ENCODE results near the gene PTPRC.
A peak's percentile ranks its signal among the peaks of the same experiment; 100 is the strongest.

PTPRC gene

GRCh38 chr1:198701250-198701649 lies 62.4 kb downstream of the PTPRC start:
- no peak for DNase-seq (ENCODE audit: low read depth)

DNA sequence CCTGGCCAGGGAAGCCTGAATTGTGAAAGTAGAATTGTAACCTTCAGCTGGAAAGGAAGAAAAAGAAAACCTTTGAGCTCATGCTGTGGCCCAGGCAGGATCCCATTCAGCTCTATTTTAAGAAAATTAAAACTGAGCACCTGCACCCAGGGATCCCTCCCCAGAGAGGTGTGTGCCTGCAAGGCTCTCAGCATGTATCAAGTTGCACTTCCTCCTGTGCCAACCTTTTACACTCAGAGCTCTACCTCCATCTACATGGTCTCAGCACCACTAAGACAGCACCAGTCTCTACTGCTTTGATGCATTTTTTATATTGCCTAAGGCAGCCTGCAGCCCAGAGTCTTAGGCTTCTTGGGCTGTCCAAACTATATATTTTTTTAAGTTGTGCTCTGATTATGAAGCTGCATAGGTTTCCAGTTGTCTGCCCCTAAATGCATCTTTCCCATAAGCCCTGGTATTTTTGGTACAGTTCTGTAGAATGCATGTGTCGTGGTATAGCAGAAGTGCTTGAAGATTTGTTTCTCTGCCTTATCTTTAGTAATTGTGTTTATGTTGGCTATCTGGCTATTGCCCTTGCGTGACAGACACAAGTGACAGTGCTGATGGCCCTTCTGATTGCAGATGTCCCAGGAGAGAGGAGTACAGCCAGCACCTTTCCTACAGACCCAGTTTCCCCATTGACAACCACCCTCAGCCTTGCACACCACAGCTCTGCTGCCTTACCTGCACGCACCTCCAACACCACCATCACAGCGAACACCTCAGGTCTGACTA lies 63.1 kb downstream of the PTPRC start:
- no peak for DNase-seq (ENCODE audit: low read depth)

- no peak for DNase-seq (ENCODE audit: low read depth)
Measured at GRCh38 chr1:198708761-198709525, 70.1 kb downstream of the PTPRC start.

DNA sequence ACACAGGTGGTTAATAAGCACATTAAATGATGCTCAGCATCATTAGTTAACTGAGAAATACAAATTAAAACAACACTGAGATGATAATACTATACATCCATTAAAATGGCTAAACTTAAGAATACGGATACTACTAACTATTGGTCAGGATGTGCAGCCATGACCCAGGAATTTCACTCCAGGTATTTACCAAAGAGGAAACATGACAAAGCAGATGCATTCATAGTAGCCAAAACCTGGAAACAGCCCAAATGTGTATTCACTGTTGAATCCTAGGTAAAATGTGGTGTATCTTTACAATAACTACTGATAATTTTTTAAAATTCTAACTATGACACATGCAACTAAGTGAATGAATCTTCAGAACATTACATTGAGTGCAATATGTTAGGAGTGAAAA lies 73.0 kb downstream of the PTPRC start:
- no peak for DNase-seq (ENCODE audit: low read depth)

- peak; percentile 44 for DNase-seq (ENCODE audit: low read depth)
Measured at GRCh38 chr1:198713081-198713480, 74.2 kb downstream of the PTPRC start.

- DNase-seq (ENCODE audit: low read depth): no peak
Measured at GRCh38 chr1:198714271-198714670, 75.4 kb downstream of the PTPRC start.

DNA sequence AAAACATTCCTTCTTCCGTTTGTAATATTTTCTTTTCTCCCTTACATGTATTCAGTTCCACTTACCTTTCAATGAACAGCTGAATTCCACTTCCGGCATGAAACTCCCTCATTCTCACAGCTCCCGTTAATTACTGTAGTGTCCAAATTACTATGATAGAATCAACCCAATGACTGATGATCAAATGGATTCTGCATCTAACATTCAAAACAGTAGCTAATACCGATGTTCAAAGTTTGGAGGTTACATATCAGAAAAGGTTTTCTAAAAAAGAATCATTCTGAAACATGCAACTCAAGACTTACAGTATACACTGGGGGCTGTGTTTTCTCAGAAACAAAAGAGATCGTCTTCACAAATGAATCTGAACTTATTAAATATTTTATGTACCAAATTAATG lies 77.2 kb downstream of the PTPRC start:
- DNase-seq (ENCODE audit: low read depth): no peak

GRCh38 chr1:198717510-198717909 lies 78.7 kb downstream of the PTPRC start:
- no peak for DNase-seq (ENCODE audit: low read depth)

DNA sequence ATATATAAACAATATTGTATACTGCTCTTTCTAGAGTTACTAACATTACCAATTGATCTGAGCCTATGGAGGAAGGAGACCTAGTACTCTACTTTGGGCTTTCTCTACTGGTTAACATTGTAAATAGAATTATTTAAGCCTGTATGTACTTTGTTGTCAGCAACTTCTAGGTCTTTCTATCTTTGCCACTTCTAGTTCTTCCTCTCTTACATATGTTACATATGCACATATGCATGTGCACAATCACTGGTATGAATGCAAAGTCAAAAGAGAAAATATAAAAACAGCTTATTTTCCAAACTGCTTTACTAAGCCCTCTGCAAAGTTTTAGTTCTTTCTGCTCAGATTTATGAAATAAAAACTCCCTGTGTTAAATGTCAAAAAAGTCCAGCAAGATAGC lies 84.3 kb downstream of the PTPRC start:
- no peak for DNase-seq (ENCODE audit: low read depth)

DNA sequence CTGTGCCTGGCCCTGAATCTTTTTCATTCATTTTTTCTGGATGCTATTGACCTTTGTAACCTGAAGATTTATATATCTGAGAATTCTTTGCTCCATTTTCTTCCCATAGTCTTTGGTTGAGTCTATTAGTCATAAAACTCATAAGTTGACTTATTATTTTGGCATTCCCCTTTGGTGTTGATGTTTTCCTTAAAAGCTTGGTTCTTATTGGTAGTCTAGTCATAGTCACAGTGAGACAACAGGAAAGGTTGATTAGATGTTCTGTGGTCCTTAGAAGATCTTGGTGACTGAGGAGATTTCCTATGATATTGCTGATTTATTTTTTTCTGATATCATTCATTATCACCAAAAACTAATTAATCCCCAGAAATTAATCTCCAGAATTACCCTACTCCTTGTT lies 86.2 kb downstream of the PTPRC start:
- no peak for DNase-seq (ENCODE audit: low read depth)

GRCh38 chr1:198726455-198726854 lies 87.6 kb downstream of the PTPRC start:
- DNase-seq (ENCODE audit: low read depth): peak; percentile 54

DNA sequence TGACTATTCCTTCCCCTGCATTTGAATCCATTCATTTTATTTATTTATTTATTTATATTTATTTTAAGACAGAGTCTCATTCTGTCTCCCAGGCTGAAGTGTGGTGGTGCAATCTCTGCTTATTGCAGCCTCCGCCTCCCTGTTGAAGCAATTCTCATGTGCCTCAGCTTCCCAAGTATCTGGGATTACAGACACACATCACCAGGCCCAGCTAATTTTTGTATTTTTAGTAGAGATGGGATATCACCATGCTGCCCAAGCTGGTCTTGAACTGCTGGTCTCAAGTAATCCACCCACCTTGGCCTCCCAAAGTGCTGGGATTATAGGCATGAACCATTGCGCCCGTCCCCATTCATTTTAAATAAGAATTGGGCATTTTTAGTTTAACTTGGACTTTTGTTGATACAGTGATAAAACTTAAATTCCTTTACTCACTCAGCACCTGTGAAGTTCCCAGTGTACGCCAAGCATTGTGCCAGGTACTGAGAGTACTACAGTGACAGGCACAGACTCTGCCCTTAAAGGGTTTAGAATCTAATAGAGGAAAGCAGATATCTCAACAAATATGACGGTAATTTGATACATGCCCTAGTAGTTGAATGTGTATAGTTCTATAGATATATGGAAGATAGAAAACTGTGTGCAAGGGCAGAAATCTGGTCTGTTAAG lies 90.5 kb downstream of the PTPRC start:
- no peak for DNase-seq (ENCODE audit: low read depth)

- DNase-seq (ENCODE audit: low read depth): no peak
Measured at GRCh38 chr1:198730952-198731351, 92.1 kb downstream of the PTPRC start.

GRCh38 chr1:198734323-198735008 lies 95.6 kb downstream of the PTPRC start:
- DNase-seq (ENCODE audit: low read depth): no peak

- no peak for DNase-seq (ENCODE audit: low read depth)
Measured at GRCh38 chr1:198741744-198742143, 102.9 kb downstream of the PTPRC start.

- no peak for DNase-seq (ENCODE audit: low read depth)
Measured at GRCh38 chr1:198747127-198747526, 108.3 kb downstream of the PTPRC start.

- DNase-seq (ENCODE audit: low read depth): no peak
Measured at GRCh38 chr1:198749279-198749678, 110.4 kb downstream of the PTPRC start.

DNA sequence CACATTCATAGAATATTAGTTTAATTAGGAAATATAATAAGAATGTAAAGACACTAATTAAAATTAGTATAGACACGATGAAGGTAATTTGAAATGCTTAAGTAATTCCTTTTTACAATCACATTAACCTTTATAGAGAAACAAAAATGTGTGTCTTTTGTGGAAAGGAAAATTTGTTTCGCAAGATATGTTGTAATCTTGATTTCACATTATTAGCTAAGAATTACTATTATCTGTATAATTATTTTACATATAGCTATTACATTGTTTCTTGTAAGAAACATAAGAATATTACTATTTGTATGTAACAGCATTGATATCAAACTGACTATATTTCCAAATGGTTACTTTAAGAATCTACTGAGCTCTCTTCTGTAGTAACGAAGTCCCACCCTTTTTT lies 111.2 kb downstream of the PTPRC start:
- no peak for DNase-seq (ENCODE audit: low read depth)

GRCh38 chr1:198751741-198752140 lies 112.9 kb downstream of the PTPRC start:
- no peak for DNase-seq (ENCODE audit: low read depth)

- no peak for DNase-seq (ENCODE audit: low read depth)
Measured at GRCh38 chr1:198754670-198755069, 115.8 kb downstream of the PTPRC start.

DNA sequence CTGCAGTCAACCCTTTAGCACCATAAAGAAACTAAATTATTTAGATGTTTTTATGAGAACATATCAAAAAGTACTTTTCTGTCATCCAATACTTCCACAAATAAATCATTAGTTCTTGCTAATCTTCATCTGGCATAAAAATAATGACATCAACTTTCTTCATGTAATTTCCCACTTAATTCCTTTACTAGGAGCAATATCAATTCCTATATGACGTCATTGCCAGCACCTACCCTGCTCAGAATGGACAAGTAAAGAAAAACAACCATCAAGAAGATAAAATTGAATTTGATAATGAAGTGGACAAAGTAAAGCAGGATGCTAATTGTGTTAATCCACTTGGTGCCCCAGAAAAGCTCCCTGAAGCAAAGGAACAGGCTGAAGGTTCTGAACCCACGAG lies 116.9 kb downstream of the PTPRC start:
- DNase-seq (ENCODE audit: low read depth): no peak

- no peak for DNase-seq (ENCODE audit: low read depth)
Measured at GRCh38 chr1:198756470-198756869, 117.6 kb downstream of the PTPRC start.

Measured in stromal cell of bone marrow (primary cell).